ENCODE results near the gene LCMT1. TPM values are rescaled to one million over a fixed set of nuclear protein-coding genes. Genes with fewer than 3 reads are reported as not detected.

The LCMT1 gene
- total and polyA plus RNA-seq, 9 of the 15 experiments (the other 6 are each of a cell fraction or from before 2014, with no cell fraction given): 20.0 to 42.8 (median 32.3) TPM

GRCh38 chr16:25063102-25063501, 48.4 kb upstream of the LCMT1 start:
- ATAC-seq (no peak), FAIRE-seq (no peak), DNase-seq (ENCODE audit: extremely low read depth in 1 of 4, low spot score in 3 of 4) (no peak)
- no peaks in the 10 kb centered on the region for H3K27me3 ChIP-seq (ENCODE audit: control insufficient read depth in 2 of 2, insufficient read depth in 2 of 2, low read length in 2 of 2)
- no peaks in the 10 kb centered on the region for H3K9me1 ChIP-seq (ENCODE audit: control insufficient read depth, insufficient read depth, low read length)
- peaks cover 4% of the 10 kb centered on the region; the same call in 1 of the 3 replicates for H3K79me2 ChIP-seq (ENCODE audit: control insufficient read depth, insufficient read depth, low read length)
- no peak for TF ChIP-seq CEBPG (CRISPR knock-in tag; IDR thresholded peaks at IDR 0.05)
- peak; percentile 24 to 51; a peak in 1 of 4 replicates for TF ChIP-seq CEBPG (tag; conservative IDR thresholded peaks at IDR 0.05 in 1 of 2, IDR thresholded peaks at IDR 0.05 in 1 of 2)
- no peak for TF ChIP-seq E2F3 (CRISPR knock-in tag; IDR thresholded peaks at IDR 0.05)
- TF ChIP-seq NCOA2 (IDR thresholded peaks at IDR 0.05; ENCODE audit: partially characterized antibody in 2 of 2): no peak
- no peak for TF ChIP-seq NR0B1 (IDR thresholded peaks at IDR 0.05; ENCODE audit: partially characterized antibody)
- TF ChIP-seq CEBPB (tag; IDR thresholded peaks at IDR 0.05): peak; percentile 75; the same call in 1 of the 2 replicates
- TF ChIP-seq FOXJ3 (CRISPR knock-in tag; IDR thresholded peaks at IDR 0.05): no peak
- intact Hi-C loops (cut with micrococcal nuclease) (no loop called here), in situ Hi-C loops (cut with MboI) (no loop called here)
- 41% methylated on average over 3 of the region's 3 CpGs for WGBS (ENCODE audit: insufficient coverage, low coverage, missing lambda C conversion rate)
- no peaks in the 10 kb centered on the region for H4K20me1 ChIP-seq (replicated peaks; ENCODE audit: control insufficient read depth, insufficient read depth, low read length)
- no peaks in the 10 kb centered on the region for H3K9me3 ChIP-seq (replicated peaks; ENCODE audit: control insufficient read depth, insufficient read depth, low read depth, low read length)
- H3K9ac ChIP-seq (ENCODE audit: insufficient read depth in 1 of 2, low read depth in 2 of 2, low read length in 2 of 2): no peak overlapping the region
- H3K4me1 ChIP-seq (replicated peaks in 1 of 2; ENCODE audit: control insufficient read depth in 2 of 2, insufficient read depth in 2 of 2, low read length in 2 of 2): peaks cover 14 to 18% of the 10 kb centered on the region in 2 experiments
- H3K4me2 ChIP-seq (ENCODE audit: insufficient read depth, low read length): no peak overlapping the region
- POLR2A ChIA-PET: interaction anchor here (1.0 kb wide), 1 partner anchor 15 kb away, joined by 4 read pairs; no protein-coding TSS in a partner anchor
- H3K36me3 ChIP-seq (ENCODE audit: control insufficient read depth, insufficient read depth, low read length): no peaks in the 10 kb centered on the region
- CTCF ChIA-PET (ENCODE audit: low intra/inter-chr PET ratio): no interaction called here
- no peak overlapping the region for H3K4me3 ChIP-seq
- no peak overlapping the region for H3K27ac ChIP-seq (ENCODE audit: extremely low read depth, low read depth, low read length)
- no TSS peak for BruUV-seq (replicated peaks)
- H2AFZ ChIP-seq (ENCODE audit: low read depth, low read length): peak overlapping the region; percentile 91

Measured in K562 (cell line).